Raji (cell line): Measurements from ENCODE around the gene CYP2C18.

ENCODE experiments used
- POLR2A ChIP-seq: IDR thresholded peaks from 2 replicates; pipeline ENCODE4 v1.6.1; 2011; ENCODE audit warnings: low read depth, low read length, control low read depth; ENCODE audit not compliant: insufficient read depth

Gene CYP2C18

GRCh38 chr10:94683214-94684054 is at the start of gene CYP2C18:
Gene CYP2C18, plus strand, starts transcription at chr10:94683729. Its CDS starts 91 bp downstream, at chr10:94683820.
- TF ChIP-seq POLR2A: no peak

- TF ChIP-seq POLR2A: no peak
Measured at GRCh38 chr10:94639902-94640301, 43.6 kb upstream of the CYP2C18 start.

GRCh38 chr10:94640562-94640961 is 43.0 kb upstream of the CYP2C18 start:
- no peak for TF ChIP-seq POLR2A

GRCh38 chr10:94641480-94641879 is 42.0 kb upstream of the CYP2C18 start:
- no peak for TF ChIP-seq POLR2A

- no peak for TF ChIP-seq POLR2A
Measured at GRCh38 chr10:94644352-94644751, 39.2 kb upstream of the CYP2C18 start.

GRCh38 chr10:94645285-94645684 is 38.2 kb upstream of the CYP2C18 start:
- TF ChIP-seq POLR2A: no peak

- no peak for TF ChIP-seq POLR2A
Measured at GRCh38 chr10:94666391-94667102, 17.0 kb upstream of the CYP2C18 start.

GRCh38 chr10:94673614-94674321 is 9.8 kb upstream of the CYP2C18 start:
- no peak for TF ChIP-seq POLR2A

- TF ChIP-seq POLR2A: no peak
Measured at GRCh38 chr10:94676496-94676895, 7.0 kb upstream of the CYP2C18 start.

GRCh38 chr10:94677691-94678090 is 5.8 kb upstream of the CYP2C18 start:
- no peak for TF ChIP-seq POLR2A

- no peak for TF ChIP-seq POLR2A
Measured at GRCh38 chr10:94678475-94678874, 5.1 kb upstream of the CYP2C18 start.

GRCh38 chr10:94680544-94680943 is 3.0 kb upstream of the CYP2C18 start:
- TF ChIP-seq POLR2A: no peak

- TF ChIP-seq POLR2A: no peak
Measured at GRCh38 chr10:94687625-94688248, 4.2 kb downstream of the CYP2C18 start.

GRCh38 chr10:94706089-94706488 is 22.6 kb downstream of the CYP2C18 start:
- no peak for TF ChIP-seq POLR2A

- TF ChIP-seq POLR2A: no peak
Measured at GRCh38 chr10:94710578-94710977, 27.0 kb downstream of the CYP2C18 start.
